ENCODE data around the gene CORO7.

Gene CORO7

DNA sequence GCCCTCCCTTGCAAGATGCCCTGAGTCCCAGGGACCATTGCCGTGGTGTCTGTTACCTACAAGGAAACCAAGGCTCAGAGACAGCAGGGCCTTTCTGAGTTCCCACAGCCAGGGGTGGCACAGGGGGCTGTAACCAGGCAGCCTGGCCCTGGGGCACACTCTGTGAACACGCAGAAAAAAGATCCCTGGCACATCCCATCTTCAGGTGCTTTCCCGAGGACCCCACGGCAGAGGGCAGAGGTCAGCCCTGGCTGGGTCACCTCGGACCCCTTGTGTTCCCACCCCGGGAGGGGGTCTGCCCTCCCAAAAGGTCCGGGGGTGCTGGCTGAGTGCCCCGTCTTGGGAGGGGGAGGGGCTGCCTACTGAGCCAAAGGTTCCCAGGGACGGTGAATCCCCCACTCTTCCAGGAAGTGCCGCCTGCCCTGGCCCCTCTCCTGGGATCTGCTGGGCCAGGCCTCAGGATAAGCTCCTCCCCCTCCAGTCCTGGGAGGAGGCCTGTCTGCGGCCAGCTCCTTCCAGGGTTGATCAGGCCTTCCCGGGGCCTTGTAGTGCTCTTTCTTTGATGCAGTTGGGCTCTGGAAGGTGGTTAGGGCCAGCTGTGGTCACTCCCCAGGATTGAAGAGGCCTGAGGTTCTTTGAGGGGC lies 92.4 kb downstream of the CORO7 start:
- peak in 1 of 56 donors; percentile 33 for DNase-seq

DNA sequence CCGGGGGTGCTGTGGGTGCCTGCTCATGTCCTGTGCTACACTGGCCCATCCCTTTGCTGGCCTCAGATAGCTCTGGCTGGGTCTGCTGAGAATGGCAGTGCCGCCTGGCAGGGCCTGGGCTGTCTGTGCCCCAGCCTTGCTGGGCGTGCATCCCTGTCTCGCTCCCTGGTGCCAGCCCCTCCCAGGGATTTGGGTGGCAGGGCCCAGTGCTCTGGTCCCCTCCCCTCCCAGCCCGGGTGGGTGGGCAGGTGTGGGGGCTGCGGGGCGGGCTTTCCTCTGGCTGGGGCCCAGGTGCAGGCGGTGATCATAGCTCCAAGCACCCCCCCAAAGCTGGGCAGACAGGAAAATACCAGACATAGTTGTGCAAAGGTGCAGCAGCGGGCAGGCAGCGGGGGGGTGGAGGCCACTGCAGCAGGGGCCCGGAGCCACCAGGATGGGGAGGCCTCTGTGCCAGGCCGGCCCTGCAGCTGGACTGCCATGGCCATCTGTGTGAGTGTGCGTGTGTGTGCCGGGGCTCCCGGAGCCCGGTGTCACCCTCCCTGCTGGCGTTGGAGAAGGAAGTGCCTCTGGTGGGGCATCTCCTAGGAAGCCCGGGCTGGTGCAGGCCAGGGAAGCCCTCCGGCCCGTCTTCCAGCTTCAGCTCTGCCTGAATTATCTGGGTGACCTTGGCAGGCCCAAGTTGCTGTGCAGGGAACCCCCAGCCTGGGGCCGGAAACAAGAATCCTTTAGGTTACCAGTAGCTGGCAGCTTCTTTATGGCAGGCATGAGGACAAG lies 93.1 kb downstream of the CORO7 start:
- peak in 29 of 56 donors; percentile 9 to 76 (median 36) for DNase-seq

DNA sequence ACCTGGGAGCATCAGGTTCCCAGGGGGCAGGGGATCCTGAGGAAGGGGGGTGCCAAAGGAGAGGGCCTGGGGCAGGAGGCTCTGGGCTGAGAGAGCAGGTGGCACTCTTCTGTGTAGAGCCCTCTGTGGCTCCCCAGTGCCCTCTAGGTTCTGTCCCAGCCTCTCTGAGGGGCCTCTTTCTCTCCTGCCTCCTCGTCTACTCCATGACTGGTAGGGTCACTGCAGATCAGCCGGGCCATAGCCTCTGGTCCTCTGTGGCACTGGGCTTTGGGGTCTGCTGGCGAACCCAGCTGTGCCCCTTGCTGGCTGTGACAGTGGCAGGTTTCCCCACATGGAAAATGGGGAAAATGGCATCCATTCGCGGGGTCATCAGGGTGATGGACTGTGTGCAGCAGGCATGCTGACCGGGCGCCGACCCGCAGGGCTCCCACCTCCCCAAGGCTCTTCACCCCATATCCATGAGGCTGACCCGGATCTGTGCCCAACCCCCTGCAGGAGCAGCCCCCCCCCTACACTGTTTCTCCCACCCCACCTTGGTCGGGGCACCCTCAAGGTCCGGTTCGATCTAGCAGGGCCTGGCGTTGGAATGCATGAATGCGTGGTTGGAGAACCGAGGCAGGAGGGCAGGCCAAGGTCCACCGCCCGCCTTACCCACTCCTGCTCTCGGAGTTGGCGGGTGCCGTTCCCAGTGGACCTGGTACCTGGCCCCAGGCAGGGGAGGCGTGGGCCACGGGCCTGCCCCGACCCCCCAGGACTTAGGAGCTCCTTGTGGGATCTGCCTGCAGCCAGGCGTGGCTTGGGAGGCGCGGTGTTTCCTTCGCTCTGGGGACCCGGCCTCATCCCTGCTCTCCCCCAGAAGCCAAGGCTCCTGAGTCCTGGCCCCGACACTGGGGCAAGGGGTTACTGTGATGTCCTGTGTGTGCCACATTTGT lies 94.0 kb downstream of the CORO7 start:
- no peak for DNase-seq

DNA sequence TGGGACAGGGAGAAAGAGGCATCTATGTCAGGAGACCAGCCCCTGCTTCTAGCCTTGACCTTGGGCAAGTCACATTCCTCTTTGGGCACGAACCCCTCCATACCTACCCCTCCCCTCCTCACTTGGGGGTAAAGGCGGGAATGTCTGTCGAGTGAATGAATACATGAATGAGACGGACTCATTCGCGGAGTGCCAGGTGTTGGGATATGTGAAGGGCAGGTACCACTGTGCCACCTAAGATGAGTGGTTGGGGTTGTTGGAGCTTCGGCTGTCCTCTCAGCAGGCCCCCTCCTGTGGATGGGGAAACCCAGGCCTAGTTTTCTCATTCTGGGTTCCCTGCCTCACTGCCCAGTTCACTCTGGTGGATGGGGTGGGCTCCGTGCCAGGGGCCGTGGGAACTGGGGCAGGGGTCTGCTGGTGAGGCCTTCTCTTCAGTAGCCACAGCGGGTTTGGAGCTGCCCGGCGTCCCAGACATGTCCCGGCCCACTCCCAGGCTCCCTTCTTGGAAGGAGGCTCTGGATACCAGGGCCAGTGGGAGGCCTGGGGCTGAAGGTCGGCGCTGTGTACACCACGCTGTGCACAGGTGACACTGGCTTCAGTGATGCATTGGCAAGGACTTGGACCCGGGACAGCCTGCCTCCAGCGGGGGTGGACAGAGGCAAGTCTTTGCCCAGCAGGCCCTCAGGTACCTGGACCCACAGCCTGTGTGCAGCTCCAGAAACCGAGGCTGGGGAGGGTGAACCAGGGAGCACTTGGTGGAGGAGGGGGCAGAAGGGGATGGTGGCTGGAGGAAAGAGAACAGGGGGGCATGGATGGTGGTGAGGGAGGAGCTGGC lies 94.9 kb downstream of the CORO7 start:
- DNase-seq = no peak

DNA sequence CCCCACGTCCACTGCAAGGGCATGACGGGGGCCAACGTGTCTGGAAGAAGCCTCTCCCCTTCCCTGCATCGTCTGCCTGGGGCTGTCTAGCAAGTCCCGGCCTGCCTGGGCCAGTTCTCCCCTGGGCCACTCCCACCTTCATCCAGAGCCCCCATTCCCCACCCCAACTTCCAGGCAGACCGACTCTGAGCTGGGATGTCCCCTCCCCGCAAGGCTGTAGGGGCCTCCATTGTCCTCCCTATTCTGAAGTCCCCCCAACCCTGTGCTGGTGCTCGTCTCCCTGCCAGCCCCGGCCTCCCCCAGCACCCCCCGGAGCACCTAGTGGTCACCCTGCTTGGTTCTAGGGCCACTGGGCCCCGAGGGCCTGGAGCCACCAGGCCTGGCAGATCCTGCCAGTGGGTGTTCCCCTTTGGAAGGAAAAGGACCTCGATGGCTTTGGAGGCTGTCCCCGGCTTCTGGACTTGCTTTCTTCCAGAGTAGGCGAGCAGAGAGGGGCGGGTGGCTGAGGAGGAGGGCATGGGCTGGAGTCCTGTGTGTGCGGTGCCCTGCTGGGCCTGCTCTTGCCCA lies 95.7 kb downstream of the CORO7 start:
- DNase-seq = no peak

DNA sequence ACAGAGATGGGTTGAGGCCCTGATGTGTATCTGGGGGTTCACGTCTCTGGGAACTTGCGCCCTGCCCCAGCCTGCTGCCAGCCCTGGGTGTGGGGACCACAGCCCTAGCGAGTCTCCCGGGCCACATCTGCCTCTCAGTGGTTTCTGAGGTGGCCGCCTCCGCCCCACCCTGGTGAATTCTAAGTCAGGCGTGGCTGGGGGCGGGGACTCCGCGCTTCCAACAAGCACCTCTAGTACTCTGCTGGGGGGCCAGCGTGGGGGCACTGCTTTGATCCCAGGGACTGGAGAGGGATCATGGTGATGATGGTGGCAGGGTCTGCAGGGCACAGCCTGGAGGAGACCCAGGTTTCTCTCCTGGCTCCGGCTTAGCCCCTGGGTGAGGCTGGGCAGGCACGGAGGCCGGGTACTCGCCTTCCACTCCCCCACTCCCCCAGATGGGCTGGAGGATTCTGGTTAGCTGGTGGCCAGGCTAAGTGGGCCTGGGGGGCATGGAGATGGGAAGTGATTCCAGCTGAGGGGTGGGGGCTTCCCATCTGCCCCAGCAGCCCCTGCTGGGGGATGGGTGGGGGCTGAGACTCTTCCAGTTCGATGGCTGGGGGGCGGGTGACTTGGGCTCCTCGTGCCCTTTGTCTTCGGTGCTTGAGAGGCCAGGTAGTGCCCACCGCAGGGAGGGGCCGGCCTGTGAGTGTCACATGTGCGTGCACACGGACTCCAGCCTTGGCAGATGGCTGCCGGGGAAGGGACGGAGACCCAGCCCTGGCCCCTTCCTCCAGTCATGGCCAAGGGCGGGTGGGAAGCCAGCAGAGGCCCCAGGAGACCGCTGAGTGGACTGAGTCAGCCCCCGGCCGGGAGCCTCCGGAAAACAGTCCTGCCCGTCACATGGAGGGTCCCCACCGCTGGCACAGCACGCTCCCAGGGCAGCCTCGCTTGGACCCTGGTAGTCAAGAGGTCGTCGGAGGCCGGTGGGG lies 96.7 kb downstream of the CORO7 start:
- no peak for DNase-seq

DNA sequence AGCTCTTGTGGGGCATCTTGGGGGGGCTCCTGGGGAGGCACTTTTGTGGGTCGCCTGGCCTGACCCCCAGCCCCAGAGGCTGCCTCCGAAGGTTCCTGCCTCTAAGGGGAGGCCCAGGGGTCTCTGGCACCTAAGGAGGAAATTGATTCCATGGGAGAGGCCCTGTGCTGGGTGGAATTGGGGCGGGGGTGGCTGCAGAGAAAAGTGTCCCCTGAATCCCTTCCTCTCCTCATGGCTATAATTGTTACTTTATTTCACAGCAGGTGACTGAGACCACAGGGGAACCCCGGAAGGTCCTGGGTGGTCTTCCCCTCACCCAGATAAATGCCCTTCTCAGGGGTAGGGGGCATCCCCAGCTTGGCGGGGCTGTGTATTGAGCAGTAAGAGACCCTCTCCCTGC lies 97.4 kb downstream of the CORO7 start:
- DNase-seq = no peak

DNA sequence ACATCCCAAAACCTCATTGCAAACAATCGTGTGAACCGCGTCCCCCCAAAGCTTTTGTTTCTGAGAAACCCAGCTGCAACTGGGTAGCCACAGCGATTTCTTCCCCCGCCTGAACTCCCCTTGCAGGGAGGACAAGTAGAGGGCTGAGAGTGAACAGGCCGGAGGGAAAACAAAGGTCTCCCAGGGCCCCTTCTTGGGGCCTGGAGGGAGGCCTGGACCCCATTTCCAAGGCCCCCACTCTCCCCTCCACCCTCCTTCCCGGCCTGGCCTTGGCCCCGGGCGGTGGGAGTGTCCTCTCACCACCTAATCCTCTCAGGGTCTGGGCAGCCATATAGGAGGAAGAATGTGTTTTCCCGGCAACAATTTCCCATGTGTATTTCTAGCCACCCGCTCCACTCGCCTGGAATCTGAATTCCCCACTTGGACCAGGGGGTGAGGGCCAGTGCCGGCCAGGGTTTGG lies 97.9 kb downstream of the CORO7 start:
- no peak for DNase-seq

DNA sequence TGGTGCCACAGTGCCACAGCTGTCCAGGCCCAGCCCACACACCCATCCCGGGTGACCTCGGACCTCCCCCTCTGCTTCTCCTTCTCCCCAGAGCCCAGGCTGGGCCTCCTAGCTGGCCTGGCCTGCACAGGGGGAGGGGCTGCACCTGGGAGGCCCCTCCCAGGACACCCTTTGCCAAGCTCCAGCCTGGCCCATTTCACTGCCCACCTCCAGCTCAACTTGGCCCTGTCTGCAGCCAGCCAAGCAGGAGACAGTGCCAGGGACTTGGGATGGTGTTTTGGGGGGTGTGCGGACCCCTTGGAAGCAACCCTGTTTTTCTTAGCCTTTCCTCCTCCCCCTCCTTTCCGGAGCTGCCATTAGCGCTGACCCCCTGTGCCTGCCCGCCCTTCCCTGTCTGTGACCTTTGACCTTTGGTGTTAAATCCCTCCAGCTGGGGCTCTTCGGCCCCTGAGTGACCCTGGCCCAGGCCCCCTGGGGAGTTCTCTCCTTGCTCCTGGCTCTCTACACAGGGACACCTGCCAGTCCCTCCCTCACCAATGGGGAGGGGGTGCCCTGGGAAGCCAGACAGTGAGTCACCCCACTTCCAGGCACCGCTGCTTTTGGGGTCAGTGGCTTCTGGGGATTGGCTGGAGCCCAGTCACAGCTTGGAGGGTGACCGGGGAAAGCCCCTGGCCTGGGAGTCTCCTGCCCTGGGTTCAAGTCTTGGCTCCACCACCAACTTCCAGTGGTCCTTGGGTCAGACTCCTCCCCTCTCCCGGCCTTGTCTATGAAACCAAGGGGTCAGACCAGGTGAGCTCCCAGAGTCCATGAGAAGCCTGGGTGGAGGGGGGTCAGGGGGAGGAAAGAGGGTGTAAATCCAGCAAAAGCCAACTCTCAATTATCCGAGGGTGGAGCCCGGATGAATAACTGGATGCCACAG lies 98.6 kb downstream of the CORO7 start:
- DNase-seq = peak in 4 of 56 donors; percentile 18 to 73 (median 52)

DNA sequence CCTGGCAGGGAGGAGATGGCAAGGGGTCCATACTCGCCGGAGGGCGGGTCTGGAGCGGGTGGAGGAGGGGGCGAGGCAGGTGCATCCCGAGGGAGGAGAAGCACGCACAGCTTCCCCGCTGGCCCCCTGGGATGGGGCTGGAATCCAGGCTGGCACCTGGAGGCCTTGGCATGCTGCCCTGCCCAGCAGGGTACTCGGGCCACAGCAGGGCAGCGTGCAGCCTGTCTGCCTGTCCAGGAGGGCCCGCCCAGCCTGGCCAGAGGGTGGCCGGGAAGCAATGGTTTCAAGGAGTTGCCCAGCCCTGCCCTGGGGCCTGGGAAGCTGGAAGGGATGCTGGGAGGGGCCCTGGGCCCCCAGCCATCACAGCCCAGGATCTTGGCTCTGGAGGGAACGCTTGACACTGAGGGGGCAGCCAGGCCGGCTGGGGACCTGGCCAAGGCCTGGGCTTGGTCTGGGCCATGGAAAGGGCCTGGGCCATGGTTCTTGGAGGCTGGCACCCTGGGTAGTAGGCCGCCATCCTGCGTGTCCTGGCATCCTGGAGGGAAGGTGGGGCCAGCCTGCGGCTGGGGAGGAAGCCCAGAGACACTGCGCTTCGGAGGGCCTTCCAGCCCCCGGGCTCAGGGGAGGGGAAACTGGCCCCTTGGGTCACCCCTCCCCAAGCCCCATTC lies 99.4 kb downstream of the CORO7 start:
- peak in 47 of 56 donors; percentile 24 to 86 (median 56) for DNase-seq

DNA sequence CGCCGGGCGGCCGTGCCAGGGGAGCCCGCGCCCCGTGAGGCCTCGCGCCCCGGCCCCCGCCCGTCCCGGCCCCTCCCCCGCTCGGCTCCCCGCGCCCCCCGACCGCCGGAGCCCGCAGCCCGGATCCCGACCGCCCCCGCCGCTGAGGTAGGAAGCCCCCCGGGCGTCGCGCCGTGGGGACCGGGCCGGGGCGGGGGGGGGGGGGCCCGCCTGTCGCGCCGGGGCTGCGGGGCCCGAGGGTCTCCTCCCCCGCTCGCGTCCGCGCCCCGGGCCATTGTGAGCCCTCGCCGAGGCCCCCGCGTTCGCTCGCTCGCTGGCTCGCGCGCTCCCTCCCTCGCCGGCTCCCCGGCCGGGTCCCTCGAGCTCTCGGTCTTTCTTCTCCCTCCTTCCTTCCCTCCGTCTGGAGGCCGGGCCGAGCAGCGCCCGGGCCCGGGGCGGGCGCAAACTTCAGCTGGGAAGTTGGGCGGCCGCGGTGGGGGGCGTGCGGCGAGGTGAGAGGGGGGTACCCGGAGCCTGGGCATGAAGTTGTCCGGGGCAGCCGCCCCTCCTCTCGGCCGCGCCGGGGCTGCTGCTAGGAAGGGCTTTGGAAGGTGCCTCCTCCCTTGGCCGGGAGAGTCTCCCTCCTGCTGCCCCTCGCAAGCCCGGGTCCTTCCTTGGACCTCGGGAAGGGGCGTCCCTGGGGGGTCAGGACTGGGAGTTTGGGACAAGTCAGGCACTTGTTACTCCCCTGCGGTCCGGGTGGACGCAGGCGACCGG lies 100.1 kb downstream of the CORO7 start:
- DNase-seq = peak in 3 of 56 donors; percentile 18 to 43 (median 30)

DNA sequence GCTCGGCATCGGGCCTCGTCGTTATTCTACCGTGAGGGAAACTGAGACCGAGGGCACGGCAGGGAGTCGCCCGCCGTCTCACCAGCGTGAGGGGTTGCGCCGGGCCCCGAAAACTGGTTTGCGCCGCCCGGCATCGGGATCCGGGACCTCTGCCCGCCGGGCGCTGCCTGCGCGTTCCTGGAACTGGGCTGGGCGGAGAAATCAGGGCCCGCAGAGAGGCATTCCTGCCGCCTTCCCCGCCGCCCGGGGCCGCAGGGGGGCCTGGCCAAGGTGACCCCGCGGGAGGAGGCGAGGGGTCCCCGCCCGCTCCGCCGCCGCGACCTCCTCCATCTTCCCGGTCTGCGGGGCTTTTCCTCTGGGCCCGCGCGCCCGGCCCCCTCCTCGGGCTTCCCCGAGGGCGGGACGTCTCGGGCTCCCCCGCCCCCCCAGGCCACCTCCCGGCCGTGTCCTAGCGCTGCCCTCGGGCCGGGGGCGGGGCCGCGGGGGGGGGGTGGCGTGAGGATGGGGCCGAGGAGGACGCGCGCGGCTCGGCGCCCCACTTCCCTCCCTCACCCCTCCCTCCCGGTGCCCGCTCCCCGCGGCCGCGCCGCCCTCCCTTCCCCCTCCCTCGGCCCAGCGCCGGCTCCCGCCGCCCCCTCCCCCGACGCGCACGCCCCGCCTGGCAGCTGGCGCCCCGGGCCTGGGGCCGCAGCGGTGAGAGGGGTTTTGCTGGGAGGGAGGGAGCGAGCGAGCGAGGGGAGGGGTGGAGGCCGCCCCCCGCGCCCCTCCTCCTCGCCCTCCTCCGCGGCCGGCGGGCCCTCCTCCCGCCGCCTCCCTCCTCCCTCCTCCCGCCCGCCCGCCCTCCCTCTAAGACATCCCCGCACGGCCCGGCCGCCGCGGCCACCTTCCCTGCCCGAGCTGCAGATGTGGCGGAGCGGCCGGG lies 100.9 kb downstream of the CORO7 start, which contains the start of gene GLIS2:
Gene GLIS2 (plus strand): TSS at position 882 of the 922 bp plus-strand sequence. CDS start 16,214 bp downstream, outside the sequence.
- DNase-seq = peak in 29 of 56 donors; percentile 21 to 74 (median 49)

DNA sequence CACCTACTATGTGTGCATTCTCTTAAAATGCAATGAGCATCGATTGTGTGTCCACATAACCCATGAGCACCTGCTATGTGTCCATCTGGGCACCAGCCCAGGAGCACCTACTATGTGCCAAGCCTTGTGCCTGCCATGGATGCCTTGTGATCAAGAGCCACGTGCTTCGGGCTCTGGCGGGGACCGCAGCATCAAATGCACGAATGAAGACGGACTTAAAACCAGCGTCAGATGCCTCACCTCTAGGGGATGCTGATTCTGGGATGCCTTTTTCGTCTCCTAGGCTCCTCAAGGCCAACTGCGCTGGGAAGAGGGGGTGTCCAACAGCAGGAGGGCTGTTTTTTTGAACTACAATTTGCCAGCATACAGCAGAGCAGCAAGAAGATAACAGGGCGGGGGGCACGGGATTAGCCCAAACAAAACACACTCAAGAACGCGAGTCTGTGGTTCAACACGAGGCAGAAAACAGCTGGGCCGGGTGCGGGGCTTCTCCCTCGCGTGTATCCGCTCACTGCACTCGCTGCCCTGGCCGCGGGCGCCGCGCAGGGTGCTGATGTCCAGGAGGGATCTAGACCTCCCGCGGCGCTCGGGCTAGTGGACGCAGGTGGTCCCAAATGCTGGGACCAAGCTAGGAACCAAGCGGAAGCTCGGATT lies 101.7 kb downstream of the CORO7 start:
- peak in 1 of 56 donors; percentile 38 for DNase-seq

All from amygdala (tissue), 56 donors.